Mesendoderm (in vitro differentiated cells): Measurements from ENCODE around the gene RNF130.

Experiments used
- DNase-seq: peaks from one replicate; pipeline ENCODE4 v3.0.0; 2013
- H2AK5ac ChIP-seq: 2 replicates; pipeline ENCODE4 v1.6.1; 2013; ENCODE audit warnings: low read length, inconsistent platforms
- H2BK120ac ChIP-seq: 2 replicates; pipeline ENCODE4 v1.6.1; 2013; ENCODE audit warnings: low read depth, mild to moderate bottlenecking, low read length, moderate library complexity, mixed read lengths
- H2BK15ac ChIP-seq: replicated peaks from 2 replicates; pipeline ENCODE4 v1.6.1; 2013; ENCODE audit warnings: low read depth, mild to moderate bottlenecking, moderate library complexity
- H2BK5ac ChIP-seq: 2 replicates; pipeline ENCODE4 v1.6.1; 2013; ENCODE audit warnings: low read length, inconsistent platforms
- H3K18ac ChIP-seq: 2 replicates; pipeline ENCODE4 v1.6.1; 2013; ENCODE audit warnings: mild to moderate bottlenecking, low read length, mixed read lengths
- H3K23ac ChIP-seq: one replicate; pipeline ENCODE4 v1.6.1; 2013; ENCODE audit warnings: low read length
- H3K27ac ChIP-seq: 2 replicates; pipeline ENCODE4 v1.5.1; 2013; ENCODE audit warnings: low read depth, mild to moderate bottlenecking, inconsistent platforms, low read length, moderate library complexity
- H3K27me3 ChIP-seq: 2 replicates; pipeline ENCODE4 v1.6.1; 2013; ENCODE audit warnings: low read length, control low read depth, mild to moderate bottlenecking, inconsistent platforms; ENCODE audit not compliant: insufficient read depth, poor library complexity
- H3K36me3 ChIP-seq: 2 replicates; pipeline ENCODE4 v1.6.1; 2013; ENCODE audit warnings: low read length, inconsistent platforms; ENCODE audit not compliant: control insufficient read depth, insufficient read depth
- H3K4ac ChIP-seq: one replicate; pipeline ENCODE4 v1.6.1; 2013; ENCODE audit warnings: low read depth, mild to moderate bottlenecking, low read length, moderate library complexity
- H3K4me1 ChIP-seq: 2 replicates; pipeline ENCODE4 v1.6.1; 2013; ENCODE audit warnings: low read depth, low read length, inconsistent platforms; ENCODE audit not compliant: control insufficient read depth
- H3K4me2 ChIP-seq: 2 replicates; pipeline ENCODE4 v1.6.1; 2013; ENCODE audit warnings: low read length
- H3K4me3 ChIP-seq: 2 replicates; pipeline ENCODE4 v1.5.1; 2013; ENCODE audit warnings: mild to moderate bottlenecking, low read length
- H3K56ac ChIP-seq: one replicate; pipeline ENCODE4 v1.6.1; 2013; ENCODE audit warnings: low read length
- H3K79me1 ChIP-seq: 2 replicates; pipeline ENCODE4 v1.6.1; 2013; ENCODE audit warnings: low read length, inconsistent platforms
- H3K79me2 ChIP-seq: 2 replicates; pipeline ENCODE4 v1.6.1; 2013; ENCODE audit warnings: mild to moderate bottlenecking, low read length; ENCODE audit not compliant: control insufficient read depth, insufficient read depth
- H3K9ac ChIP-seq: 2 replicates; pipeline ENCODE4 v1.6.1; 2013; ENCODE audit warnings: low read length, inconsistent platforms
- H4K5ac ChIP-seq: one replicate; pipeline ENCODE4 v1.6.1; 2013; ENCODE audit warnings: low read length
- H4K8ac ChIP-seq: one replicate; pipeline ENCODE4 v1.6.1; 2013; ENCODE audit warnings: low read depth, mild to moderate bottlenecking, control low read depth, low read length, moderate library complexity
- WGBS: extraction: QIAGEN DNeasy Blood & Tissue Kit; methylation state at CpG from one replicate; pipeline ENCODE4 v1.1.7; 2013; ENCODE audit warnings: low lambda C conversion rate, missing lambda C conversion rate; ENCODE audit not compliant: insufficient coverage; ENCODE audit errors: extremely low coverage; 5-methylcytosine and 5-hydroxymethylcytosine counted together

RNF130 gene

GRCh38 chr5:179915406-179915935 is 156.1 kb downstream of the RNF130 start:
- H2BK5ac ChIP-seq: no peak overlapping the region
- WGBS: no CpG with 5 or more reads among the region's 10 CpGs
- H3K36me3 ChIP-seq: no peaks in the 10 kb centered on the region
- no peak overlapping the region for H3K18ac ChIP-seq
- no peak overlapping the region for H3K4ac ChIP-seq
- no peak for DNase-seq
- no peaks in the 10 kb centered on the region for H3K79me1 ChIP-seq
- H2AK5ac ChIP-seq: no peak overlapping the region
- no peaks in the 10 kb centered on the region for H3K4me1 ChIP-seq
- no peaks in the 10 kb centered on the region for H3K27me3 ChIP-seq
- no peak overlapping the region for H4K8ac ChIP-seq
- no peak overlapping the region for H3K9ac ChIP-seq
- H3K4me3 ChIP-seq: no peak overlapping the region
- H3K56ac ChIP-seq: no peak overlapping the region
- H4K5ac ChIP-seq: no peak overlapping the region
- no peak overlapping the region for H3K27ac ChIP-seq
- H3K4me2 ChIP-seq: no peak overlapping the region
- no peak overlapping the region for H3K23ac ChIP-seq
- no peak overlapping the region for H2BK15ac ChIP-seq
- no peak overlapping the region for H2BK120ac ChIP-seq
- H3K79me2 ChIP-seq: no peaks in the 10 kb centered on the region

- no peaks in the 10 kb centered on the region for H3K79me1 ChIP-seq
- no peaks in the 10 kb centered on the region for H3K27me3 ChIP-seq
- DNase-seq: peak; percentile 40
- H3K4me3 ChIP-seq: no peak overlapping the region
- no peak overlapping the region for H2AK5ac ChIP-seq
- no peak overlapping the region for H3K23ac ChIP-seq
- no peak overlapping the region for H3K9ac ChIP-seq
- no peak overlapping the region for H3K56ac ChIP-seq
- no peak overlapping the region for H4K8ac ChIP-seq
- H3K27ac ChIP-seq: no peak overlapping the region
- H3K4me2 ChIP-seq: no peak overlapping the region
- no CpG with 5 or more reads among the region's 8 CpGs for WGBS
- no peaks in the 10 kb centered on the region for H3K4me1 ChIP-seq
- no peak overlapping the region for H3K18ac ChIP-seq
- no peak overlapping the region for H2BK5ac ChIP-seq
- no peak overlapping the region for H2BK120ac ChIP-seq
- H3K4ac ChIP-seq: no peak overlapping the region
- H2BK15ac ChIP-seq: no peak overlapping the region
- H3K36me3 ChIP-seq: no peaks in the 10 kb centered on the region
- no peaks in the 10 kb centered on the region for H3K79me2 ChIP-seq
- H4K5ac ChIP-seq: no peak overlapping the region
These were observed 157.4 kb downstream of the RNF130 start for GRCh38 chr5:179914032-179914755.

GRCh38 chr5:179913461-179913860 is 158.1 kb downstream of the RNF130 start:
- Histone ChIP-seq H4K5ac (no peak overlapping the region), H3K36me3 (no peaks in the 10 kb centered on the region), H4K8ac (no peak overlapping the region), H3K4me1 (no peaks in the 10 kb centered on the region), H3K79me2 (no peaks in the 10 kb centered on the region), H3K27ac (no peak overlapping the region), H3K79me1 (no peaks in the 10 kb centered on the region), H3K4ac (no peak overlapping the region), H2AK5ac (no peak overlapping the region), H2BK5ac (no peak overlapping the region), H3K23ac (no peak overlapping the region), H3K4me3 (no peak overlapping the region), H3K27me3 (no peaks in the 10 kb centered on the region), H2BK15ac (no peak overlapping the region), H3K18ac (no peak overlapping the region), H3K4me2 (no peak overlapping the region), H3K9ac (no peak overlapping the region), H2BK120ac (no peak overlapping the region), H3K56ac (no peak overlapping the region)
- DNase-seq: no peak
- no CpG with 5 or more reads among the region's 9 CpGs for WGBS

GRCh38 chr5:179912951-179913350 is 158.6 kb downstream of the RNF130 start:
- Histone ChIP-seq H3K23ac (no peak overlapping the region), H2BK5ac (no peak overlapping the region), H3K27ac (no peak overlapping the region), H3K4me1 (no peaks in the 10 kb centered on the region), H3K79me1 (no peaks in the 10 kb centered on the region), H3K18ac (no peak overlapping the region), H2BK120ac (no peak overlapping the region), H2AK5ac (no peak overlapping the region), H3K4me2 (no peak overlapping the region), H3K4ac (no peak overlapping the region), H3K4me3 (no peak overlapping the region), H3K56ac (no peak overlapping the region), H4K5ac (no peak overlapping the region), H2BK15ac (no peak overlapping the region), H3K27me3 (no peaks in the 10 kb centered on the region), H3K9ac (no peak overlapping the region), H4K8ac (no peak overlapping the region), H3K36me3 (no peaks in the 10 kb centered on the region), H3K79me2 (no peaks in the 10 kb centered on the region)
- WGBS: no CpG with 5 or more reads among the region's 19 CpGs
- DNase-seq: no peak

- no peak overlapping the region for H3K27ac ChIP-seq
- H3K9ac ChIP-seq: no peak overlapping the region
- no peak overlapping the region for H2BK15ac ChIP-seq
These were observed 159.2 kb downstream of the RNF130 start for GRCh38 chr5:179912386-179912785.

GRCh38 chr5:179909224-179909623 is 162.3 kb downstream of the RNF130 start:
- no peak overlapping the region for H3K56ac ChIP-seq
- no peaks in the 10 kb centered on the region for H3K4me1 ChIP-seq
- no peak overlapping the region for H4K8ac ChIP-seq
- no peak overlapping the region for H2BK5ac ChIP-seq
- H3K27me3 ChIP-seq: no peaks in the 10 kb centered on the region
- no peak overlapping the region for H3K9ac ChIP-seq
- H2BK120ac ChIP-seq: no peak overlapping the region
- H3K27ac ChIP-seq: no peak overlapping the region
- H3K18ac ChIP-seq: no peak overlapping the region
- H3K23ac ChIP-seq: no peak overlapping the region
- H2BK15ac ChIP-seq: no peak overlapping the region
- no peak overlapping the region for H2AK5ac ChIP-seq
- H3K79me2 ChIP-seq: no peaks in the 10 kb centered on the region
- no peak for DNase-seq
- no CpG with 5 or more reads among the region's 6 CpGs for WGBS
- no peak overlapping the region for H3K4me2 ChIP-seq
- H4K5ac ChIP-seq: no peak overlapping the region
- no peak overlapping the region for H3K4me3 ChIP-seq
- no peak overlapping the region for H3K4ac ChIP-seq
- H3K79me1 ChIP-seq: peaks cover 5% of the 10 kb centered on the region
- H3K36me3 ChIP-seq: no peaks in the 10 kb centered on the region

More at GRCh38 chr5:179912386-179912785, 159.2 kb downstream of the RNF130 start:
- H2BK120ac ChIP-seq: no peak overlapping the region
- H3K79me1 ChIP-seq: no peaks in the 10 kb centered on the region
- no peak overlapping the region for H3K18ac ChIP-seq
- WGBS: no CpG with 5 or more reads among the region's 7 CpGs
- no peak overlapping the region for H3K4me3 ChIP-seq
- H3K36me3 ChIP-seq: no peaks in the 10 kb centered on the region
- DNase-seq: no peak
- H4K5ac ChIP-seq: no peak overlapping the region
- H2BK5ac ChIP-seq: no peak overlapping the region
- no peak overlapping the region for H3K4ac ChIP-seq
- no peak overlapping the region for H2AK5ac ChIP-seq
- H3K4me1 ChIP-seq: no peaks in the 10 kb centered on the region
- H3K4me2 ChIP-seq: no peak overlapping the region
- H4K8ac ChIP-seq: no peak overlapping the region
- no peak overlapping the region for H3K56ac ChIP-seq
- no peaks in the 10 kb centered on the region for H3K27me3 ChIP-seq
- H3K23ac ChIP-seq: no peak overlapping the region
- H3K79me2 ChIP-seq: no peaks in the 10 kb centered on the region
